Retinal pigment epithelial cell (primary cell): Measurements from ENCODE around the gene OR2V1.
"Not testable (repeated sequence)": the region's sequence is repeated elsewhere in the genome, so short reads cannot be mapped to it uniquely, and the experiment has no call there.

ENCODE experiments used
- DNase-seq: peaks from one replicate; pipeline ENCODE4 v3.0.0-alpha.2; 2010; ENCODE audit warnings: low read depth
- H3K4me3 ChIP-seq: 2 replicates; pipeline ENCODE4 v1.5.1; 2011; ENCODE audit warnings: mild to moderate bottlenecking, low read length, control low read depth, moderate library complexity
- TF ChIP-seq, protein P1 (sequence below): conservative IDR thresholded peaks from 2 replicates; pipeline ENCODE4 v1.5.1; 2011; ENCODE audit warnings: low read depth, low read length, control low read depth, inconsistent platforms

Gene OR2V1, protein sequence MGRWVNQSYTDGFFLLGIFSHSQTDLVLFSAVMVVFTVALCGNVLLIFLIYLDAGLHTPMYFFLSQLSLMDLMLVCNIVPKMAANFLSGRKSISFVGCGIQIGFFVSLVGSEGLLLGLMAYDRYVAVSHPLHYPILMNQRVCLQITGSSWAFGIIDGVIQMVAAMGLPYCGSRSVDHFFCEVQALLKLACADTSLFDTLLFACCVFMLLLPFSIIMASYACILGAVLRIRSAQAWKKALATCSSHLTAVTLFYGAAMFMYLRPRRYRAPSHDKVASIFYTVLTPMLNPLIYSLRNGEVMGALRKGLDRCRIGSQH

DNA sequence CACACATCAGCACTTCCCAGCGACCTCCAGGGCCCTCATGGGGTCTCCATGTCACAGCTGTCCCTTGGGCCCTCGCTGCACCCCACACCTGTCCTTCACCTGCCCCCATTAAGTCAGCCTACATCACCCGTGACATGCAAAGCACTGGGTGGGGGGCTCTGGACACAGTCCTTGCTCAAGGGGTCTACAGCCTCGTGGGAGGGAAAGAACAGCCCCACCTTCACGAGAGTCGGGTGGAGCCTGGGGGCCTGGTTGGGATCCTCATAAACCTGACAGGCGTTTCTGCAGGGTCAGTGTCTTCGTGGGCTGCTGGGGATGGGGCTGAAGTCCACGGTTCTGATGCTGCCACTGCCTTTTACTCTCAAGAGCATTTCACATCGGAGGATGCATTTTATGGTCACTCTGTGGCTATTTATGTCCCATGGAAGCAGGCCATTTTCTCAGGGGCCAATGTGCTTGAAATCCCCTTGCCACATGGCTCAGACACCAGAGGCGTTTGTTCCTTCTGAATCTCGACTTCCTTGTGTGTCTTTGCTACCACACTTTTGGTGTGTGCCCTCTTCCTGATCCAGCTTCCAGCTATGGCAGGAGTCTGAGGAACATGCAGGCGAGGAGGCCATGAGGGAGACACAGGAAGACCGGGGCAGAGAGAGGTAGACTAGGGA lies at the start of gene OR2V1:
Gene OR2V1, minus strand, starts transcription at position 338 of the 665 bp plus-strand sequence. CDS start 5,865 bp downstream, outside the sequence.
- TF ChIP-seq, protein P1, sequence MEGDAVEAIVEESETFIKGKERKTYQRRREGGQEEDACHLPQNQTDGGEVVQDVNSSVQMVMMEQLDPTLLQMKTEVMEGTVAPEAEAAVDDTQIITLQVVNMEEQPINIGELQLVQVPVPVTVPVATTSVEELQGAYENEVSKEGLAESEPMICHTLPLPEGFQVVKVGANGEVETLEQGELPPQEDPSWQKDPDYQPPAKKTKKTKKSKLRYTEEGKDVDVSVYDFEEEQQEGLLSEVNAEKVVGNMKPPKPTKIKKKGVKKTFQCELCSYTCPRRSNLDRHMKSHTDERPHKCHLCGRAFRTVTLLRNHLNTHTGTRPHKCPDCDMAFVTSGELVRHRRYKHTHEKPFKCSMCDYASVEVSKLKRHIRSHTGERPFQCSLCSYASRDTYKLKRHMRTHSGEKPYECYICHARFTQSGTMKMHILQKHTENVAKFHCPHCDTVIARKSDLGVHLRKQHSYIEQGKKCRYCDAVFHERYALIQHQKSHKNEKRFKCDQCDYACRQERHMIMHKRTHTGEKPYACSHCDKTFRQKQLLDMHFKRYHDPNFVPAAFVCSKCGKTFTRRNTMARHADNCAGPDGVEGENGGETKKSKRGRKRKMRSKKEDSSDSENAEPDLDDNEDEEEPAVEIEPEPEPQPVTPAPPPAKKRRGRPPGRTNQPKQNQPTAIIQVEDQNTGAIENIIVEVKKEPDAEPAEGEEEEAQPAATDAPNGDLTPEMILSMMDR = no peak
- no peak for DNase-seq
- no peak within 1 kb of the TSS for H3K4me3 ChIP-seq

DNA sequence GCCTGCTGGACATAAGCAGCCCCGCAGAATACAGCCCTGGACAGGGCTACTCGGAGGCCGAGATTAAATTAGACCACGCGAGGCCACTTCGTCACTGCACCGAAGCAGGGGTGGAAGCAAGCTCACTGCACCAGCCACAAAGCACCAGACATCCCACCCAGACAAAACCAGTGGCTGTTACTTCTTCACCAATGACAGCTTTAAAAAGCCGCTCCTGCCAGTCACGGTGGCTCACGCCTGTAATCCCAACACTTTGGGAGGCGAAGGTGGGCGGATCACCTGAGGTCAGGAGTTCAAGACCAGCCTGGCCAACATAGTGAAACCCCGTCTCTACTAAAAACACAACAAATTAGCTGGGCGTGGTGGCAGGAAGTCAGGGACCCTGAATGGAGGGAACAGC lies 46.6 kb upstream of the OR2V1 start:
- H3K4me3 ChIP-seq, DNase-seq: not testable (repeated sequence)

DNA sequence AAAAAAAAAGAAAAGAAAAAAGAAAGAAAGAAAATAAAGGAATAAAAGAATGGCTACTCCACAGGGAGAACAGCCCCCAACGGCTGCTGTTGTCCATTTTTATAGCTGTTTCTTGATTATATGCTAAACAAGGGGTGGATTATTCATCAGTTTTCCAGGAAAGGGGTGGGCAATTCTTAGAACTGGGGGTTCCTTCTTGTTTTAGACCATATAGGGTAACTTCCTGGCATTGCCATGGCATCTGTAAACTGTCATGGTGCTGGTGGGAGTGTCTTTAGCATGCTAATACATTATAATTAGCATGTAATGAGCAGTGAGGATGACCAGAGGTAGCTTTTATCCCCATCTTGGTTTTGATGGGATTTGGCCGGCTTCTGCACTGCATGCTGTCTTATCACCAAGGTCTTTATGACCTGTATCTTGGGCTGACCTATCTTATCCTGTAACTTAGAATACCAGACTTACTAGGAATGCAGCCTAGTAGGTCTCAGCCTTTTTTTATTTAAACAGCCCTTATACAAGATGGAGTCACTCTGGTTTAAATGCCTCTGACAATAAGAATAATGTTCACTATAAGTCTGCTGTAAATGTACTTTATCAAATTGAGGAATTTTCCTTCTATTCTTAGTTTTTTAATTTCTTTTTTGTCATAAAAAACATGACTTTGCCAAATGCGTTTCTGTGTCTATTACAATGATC lies 45.4 kb upstream of the OR2V1 start:
- H3K4me3 ChIP-seq = no peak overlapping the region
- TF ChIP-seq, protein P1 = no peak
- no peak for DNase-seq

DNA sequence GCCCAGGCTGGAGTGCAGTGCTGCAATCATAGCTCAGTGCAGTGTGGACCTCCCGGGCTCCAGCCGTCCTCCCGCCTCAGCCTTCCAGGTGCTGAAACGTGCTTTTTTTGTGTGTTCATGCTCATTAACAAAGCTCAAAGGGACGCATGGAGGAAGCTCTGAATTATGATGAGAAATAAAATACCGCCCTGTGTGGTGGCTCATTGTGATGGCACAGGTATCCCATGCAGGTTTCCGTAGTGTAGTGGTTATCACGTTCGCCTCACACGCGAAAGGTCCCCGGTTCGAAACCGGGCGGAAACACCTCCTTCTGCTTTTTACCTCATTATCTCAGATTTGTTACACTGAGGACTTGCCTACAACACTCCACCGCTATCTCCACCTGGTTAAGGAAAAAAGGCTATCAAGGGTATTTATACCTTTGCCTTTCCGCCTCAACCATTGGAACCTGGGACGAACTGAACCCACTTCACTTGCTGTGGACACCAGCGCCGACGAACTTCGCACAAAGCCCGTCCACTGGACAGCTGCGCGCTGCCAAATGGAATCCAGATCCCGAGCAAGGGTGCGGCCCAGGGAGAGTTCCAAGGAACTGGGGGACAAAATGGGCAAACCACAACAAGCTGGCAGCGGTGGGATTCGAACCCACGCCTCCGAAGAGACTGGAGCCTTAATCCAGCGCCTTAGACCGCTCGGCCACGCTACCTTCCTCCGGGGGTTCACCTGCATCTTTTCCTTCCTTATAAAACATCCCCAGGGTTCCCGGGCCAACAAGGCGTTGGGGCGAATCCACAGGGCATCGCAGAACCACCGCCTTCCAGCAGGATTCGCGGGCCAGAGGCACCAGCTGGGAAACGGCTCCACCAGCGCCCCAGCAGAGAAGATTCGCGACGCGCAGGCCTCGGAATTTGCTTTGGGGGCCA lies 42.7 kb upstream of the OR2V1 start:
- DNase-seq = no peak
- TF ChIP-seq, protein P1 = no peak
- peak overlapping the region; percentile 2 for H3K4me3 ChIP-seq

DNA sequence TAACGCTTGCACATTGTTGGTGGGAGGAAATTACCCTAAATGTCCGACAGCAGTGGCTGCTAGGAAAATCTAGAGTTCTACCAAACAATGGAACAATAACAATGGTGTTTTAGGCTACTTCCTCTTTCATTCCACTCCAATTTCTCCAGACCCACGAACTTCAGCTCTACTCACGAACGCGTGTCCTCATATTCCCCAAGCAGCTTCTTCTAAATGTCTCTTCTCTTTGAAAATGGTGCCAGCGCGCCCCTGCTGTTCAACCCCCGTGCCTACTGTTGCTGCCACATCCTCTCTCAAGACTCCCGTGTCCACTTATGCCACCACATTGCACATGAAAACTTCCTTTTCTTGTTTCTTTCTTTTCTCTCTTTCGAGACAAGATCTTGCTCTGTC lies 42.1 kb upstream of the OR2V1 start:
- DNase-seq = no peak
- TF ChIP-seq, protein P1 = peak; percentile 40
- H3K4me3 ChIP-seq = no peak overlapping the region

DNA sequence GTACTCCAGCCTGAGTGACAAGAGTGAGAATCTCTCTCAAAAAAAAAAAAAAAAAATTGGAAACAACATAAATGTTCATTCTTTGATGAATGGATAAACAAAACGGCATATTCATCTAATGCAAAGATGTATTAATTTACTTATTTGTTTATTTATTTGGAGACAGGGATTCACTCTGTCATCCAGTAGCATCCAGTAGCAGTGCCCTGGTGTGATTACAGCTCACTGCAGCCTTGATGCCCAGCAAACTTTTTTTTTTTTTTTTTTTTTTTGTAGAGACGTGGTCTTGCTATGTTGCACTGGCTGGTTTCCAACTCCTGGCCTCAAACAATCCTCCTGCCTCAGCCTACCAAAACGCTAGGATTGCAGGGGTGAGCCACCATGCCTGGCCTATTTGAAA lies 40.8 kb upstream of the OR2V1 start:
- TF ChIP-seq, protein P1 = no peak
- no peak overlapping the region for H3K4me3 ChIP-seq

DNA sequence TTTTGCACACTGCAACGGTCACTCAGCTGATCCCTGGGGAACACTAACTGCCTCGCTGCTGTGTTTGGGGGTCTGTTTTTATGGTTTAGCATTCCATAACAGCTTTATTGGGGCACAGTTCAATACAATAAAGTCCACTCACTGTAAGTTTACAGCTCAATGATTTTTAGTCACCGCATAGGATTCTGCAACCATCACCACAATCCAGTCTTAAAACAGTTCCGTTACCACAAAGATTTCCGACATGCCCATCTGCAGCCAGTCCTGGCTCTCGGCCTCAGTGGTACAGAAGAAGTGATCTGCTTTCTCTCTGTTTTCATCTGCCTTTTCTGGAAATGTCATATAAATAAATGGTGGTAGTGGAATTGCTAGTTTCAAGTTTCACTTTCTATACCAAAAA lies 40.0 kb upstream of the OR2V1 start:
- H3K4me3 ChIP-seq = no peak overlapping the region
- no peak for DNase-seq
- TF ChIP-seq, protein P1 = no peak

More for the DNA sequence above, 40.8 kb upstream of the OR2V1 start:
- DNase-seq = no peak
